HG03571 (cell line): ENCODE data around the gene INPP5F.
A peak's percentile ranks its signal among the peaks of the same experiment; 100 is the strongest.
"Not testable (repeated sequence)": the region's sequence is repeated elsewhere in the genome, so short reads cannot be mapped to it uniquely, and the experiment has no call there.

ENCODE experiments used
- ATAC-seq: cut with Tn5 transposase; IDR thresholded peaks from one replicate; pipeline ENCODE4 v1.9.1; 2021; ENCODE audit not compliant: unreplicated experiment

Gene INPP5F

DNA sequence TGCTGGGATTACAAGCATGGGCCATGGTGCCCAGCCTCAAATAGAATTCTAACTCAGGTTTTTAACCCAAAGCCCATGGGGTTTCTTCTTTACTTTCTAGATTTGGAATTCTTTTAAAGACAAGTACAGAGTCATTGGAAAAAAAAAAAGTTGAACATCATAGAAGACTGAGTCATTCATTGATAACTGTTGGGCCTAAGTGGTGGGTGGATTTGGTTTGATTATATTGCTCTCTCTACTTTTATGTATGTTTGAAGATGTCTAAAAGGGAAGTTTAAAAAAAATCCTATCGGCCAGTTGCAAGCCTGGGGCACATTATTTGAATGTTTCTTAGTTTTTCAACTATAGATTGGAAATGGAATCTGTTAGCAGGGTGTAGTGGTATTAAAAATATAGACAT is 49.7 kb downstream of the INPP5F start:
- ATAC-seq = no peak

DNA sequence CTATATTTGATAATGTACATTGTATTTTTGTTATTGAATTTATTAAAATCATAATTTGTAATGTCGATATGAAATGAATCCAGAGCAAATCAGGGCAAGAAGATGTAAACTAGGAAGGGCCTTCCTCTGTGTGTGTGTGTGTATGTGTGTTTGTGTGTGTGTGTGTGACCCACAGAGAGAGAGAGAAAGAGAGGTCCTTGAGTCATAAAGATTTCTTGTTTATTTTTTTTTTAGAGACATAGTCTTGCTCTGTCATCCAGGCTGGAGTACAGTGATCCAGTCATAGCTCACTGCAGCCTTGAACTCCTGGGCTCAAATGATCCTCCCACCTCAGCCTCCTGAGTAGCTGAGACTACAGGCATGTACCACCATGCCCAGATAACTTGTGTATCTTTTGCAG is 50.7 kb downstream of the INPP5F start:
- no peak for ATAC-seq

DNA sequence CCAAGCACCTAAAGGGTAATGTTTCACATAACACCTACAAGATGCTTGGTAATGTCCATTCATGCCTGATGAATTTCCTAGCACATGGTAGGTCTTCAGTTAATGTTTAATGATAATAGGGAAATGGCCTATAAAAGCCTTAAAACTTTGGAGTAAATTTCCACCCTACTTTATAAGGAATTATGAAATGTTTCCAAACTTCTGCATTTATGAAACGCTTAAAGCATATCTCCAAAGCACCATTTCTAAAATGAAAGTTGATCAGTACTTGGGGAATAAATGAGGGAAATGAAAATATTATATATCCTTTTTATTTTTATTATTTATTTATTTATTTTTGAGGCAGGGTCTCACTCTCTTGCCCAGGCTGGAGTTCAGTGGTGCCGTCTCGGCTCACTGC is 51.8 kb downstream of the INPP5F start:
- ATAC-seq = no peak

GRCh38 chr10:119778776-119779445 is 53.1 kb downstream of the INPP5F start:
- ATAC-seq = no peak

DNA sequence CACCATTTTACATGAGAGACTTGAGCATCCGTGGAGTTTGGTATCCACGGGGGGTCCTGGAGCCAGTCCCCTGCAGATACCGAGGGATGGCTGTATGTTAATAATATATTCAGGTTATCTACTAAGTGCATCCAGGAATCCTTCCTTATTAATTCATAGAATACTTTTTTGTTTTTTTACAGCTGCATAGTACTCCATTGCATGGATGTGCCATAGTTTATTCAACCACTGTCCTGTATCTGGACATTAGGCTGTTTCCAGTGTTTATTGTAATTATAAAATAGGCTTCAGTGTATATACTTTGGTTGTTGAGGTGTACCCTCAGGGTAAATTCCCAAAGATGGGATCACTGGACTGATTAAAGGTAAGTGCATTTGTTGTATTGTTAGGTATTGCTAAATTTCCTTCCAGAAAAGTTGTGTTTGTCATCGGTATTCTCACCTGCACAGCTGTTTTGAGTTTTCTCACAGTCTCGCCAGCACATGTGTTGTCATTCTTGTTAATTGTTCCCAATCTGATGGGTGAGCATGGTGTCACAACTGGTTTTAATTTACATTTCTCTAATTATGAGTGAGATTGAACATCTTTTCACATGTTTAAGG is 55.1 kb downstream of the INPP5F start:
- ATAC-seq = no peak

GRCh38 chr10:119781498-119781897 is 55.6 kb downstream of the INPP5F start:
- no peak for ATAC-seq

GRCh38 chr10:119782981-119783664 is 57.3 kb downstream of the INPP5F start:
- ATAC-seq = no peak

GRCh38 chr10:119783665-119784027 is 57.8 kb downstream of the INPP5F start:
- ATAC-seq = no peak

DNA sequence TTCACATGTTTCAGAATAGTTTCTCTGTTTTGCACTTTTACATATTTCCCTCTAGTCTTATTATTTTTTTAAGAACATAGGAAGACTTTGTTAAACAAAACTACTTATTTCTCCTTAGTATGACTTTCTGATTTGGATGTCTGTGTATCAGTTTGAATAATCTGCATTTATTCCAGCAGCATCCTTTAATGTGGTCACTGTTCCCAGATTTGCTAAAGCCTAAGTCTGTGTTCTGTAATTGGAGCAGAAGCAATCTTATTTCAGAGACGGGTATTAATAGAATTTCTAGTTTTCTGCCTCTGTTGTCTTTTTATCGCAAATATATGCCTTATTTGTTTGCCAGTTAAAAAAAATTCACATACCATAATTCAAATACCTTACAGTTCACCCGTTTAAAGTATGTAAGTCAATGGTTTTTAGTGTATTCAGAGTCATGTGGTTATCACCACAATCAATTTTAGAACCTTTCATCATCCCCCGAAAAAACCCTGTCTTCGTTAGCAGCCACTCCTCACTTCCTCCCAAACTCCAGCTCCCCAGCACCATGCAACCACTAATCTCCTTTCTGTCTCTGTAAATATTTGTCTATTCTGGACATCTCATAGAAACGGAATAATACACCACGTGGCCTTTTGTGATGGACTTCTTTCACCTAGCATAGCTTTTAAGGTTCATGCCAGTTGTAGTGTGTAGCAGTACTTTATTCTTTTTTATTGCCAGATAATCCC is 58.7 kb downstream of the INPP5F start:
- ATAC-seq = no peak

DNA sequence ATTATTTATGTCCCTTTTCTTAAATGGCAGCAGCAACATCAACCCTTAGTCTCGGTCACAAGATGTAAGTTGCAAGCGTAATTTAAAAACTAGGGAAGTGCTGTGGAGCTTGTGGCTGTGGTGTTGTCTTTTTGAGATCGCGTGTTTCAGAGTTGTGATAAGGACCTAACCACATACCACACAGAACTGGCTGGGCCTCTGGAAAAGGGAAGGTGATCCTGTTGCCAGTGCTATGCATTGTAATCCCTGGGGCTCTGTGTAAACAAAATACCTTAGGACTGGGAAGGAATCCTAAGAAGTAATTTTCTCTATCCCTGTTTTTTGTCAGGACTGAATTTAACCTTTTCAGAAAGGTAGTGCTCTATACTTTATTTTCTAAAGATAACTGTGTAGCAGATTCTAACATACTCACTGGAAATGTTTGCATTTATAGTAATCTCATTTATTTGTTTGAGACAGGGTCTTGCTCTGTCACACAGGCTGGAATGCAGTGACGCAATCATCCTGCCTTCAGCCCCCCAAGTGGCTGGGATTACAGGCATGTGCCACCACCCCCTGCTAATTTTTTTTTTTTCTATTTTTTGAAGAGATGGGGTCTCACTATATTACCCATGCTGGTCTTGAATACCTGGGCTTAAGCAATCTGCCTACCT is 60.4 kb downstream of the INPP5F start:
- ATAC-seq = no peak

- ATAC-seq = not testable (repeated sequence)
Observed at GRCh38 chr10:119795101-119795500, 69.3 kb downstream of the INPP5F start.

DNA sequence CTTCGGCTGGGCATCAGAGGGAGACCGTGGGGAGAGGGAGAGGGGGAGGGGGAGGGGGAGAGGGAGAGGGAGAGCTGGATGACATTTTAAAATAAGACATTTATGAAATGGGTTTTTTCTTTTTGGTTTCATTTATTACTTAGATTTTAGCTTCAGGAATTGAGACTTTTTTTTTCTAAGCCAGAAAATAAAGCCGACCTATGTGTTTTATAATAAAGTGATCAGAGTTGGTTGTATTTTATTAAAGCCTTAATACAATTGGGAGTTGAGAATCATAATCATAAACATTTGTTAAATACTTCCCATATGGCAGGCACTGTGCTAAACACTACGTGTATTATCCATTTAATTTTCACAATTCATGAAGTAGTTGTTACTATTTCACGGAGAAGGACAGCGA is 70.2 kb downstream of the INPP5F start:
- no peak for ATAC-seq

GRCh38 chr10:119801176-119801575 is 75.3 kb downstream of the INPP5F start:
- no peak for ATAC-seq

DNA sequence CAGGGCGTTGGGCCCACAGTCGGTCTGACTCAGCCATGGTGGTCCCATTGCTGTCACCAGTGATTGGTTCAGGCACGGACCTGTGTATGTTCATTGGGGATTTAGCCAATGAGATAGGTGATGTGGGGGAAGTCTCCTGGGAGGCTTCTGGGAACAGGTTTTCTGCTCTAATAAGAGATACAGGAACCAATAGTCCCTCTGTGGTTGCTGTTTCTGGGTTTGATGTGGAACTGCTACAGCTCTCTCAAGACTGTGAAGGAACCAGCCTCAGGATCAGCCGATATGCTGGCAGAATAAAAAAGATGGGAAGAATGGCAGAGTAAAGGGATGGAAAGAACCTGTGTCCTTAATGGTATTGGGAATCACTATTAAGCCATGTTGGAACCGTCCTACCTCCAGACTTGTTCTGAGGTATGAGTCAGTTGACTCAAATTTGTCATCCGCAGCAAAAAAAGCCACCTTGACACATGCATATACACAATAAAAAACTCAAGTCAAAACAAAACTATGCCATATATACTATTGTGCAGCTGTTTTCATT is 76.2 kb downstream of the INPP5F start:
- peak; percentile 56 for ATAC-seq

GRCh38 chr10:119803264-119803663 is 77.4 kb downstream of the INPP5F start:
- ATAC-seq = no peak

- ATAC-seq = no peak
Observed at GRCh38 chr10:119805702-119806230, 79.9 kb downstream of the INPP5F start.

- no peak for ATAC-seq
Observed at GRCh38 chr10:119806334-119807130, 80.7 kb downstream of the INPP5F start.

GRCh38 chr10:119807960-119808697 is 82.3 kb downstream of the INPP5F start:
- no peak for ATAC-seq

DNA sequence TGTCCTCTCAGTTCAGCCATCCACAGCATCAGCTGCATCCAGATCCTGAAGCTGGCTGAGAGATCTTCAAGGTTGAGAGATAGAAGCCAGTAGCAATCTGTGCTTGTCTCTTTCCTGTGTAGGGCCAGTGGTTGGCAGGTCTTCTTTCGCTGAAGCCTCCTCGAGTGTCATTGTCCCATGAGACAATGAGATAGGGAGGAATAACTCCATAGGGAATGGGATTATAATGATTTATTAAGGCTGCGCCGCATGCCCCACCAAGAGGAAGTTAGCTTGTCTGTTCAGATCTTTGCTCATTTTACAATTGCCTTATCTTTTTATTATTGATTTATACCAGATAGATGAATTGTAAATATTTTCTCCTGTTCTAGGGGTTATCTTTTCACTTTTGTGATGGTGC is 85.3 kb downstream of the INPP5F start:
- no peak for ATAC-seq
